SK-N-SH treated with all-trans-retinoic acid at 6 μM for 48 hours (cell line): ENCODE results near the gene MEIOC.

Source experiments
- ATAC-seq: fragments of 200-7000 bp; cut with Tn5 transposase; 3 replicates; pipeline ENCODE4 v1.9.1; 2020; ENCODE audit warnings: mild to moderate bottlenecking, moderate library complexity
- ARNTL ChIP-seq: fragments of 450-650 bp; formaldehyde crosslinking; IDR thresholded peaks from 2 replicates; pipeline ENCODE4 v1.5.0; 2020; ENCODE audit warnings: low read depth, mild to moderate bottlenecking, moderate library complexity, borderline replicate concordance
- BACH2 ChIP-seq: fragments of 250-450 bp; sonication (Bioruptor Pico); IDR thresholded peaks from 2 replicates; pipeline ENCODE4 v1.9.0; 2021; ENCODE audit warnings: mild to moderate bottlenecking, borderline replicate concordance
- CREB5 ChIP-seq: fragments of 250-450 bp; sonication (Bioruptor Pico); IDR thresholded peaks from 2 replicates; pipeline ENCODE4 v1.5.1; 2020; ENCODE audit warnings: low read depth, mild to moderate bottlenecking, moderate library complexity
- CSDC2 ChIP-seq: fragments of 250-450 bp; sonication (Bioruptor Pico); IDR thresholded peaks from 2 replicates; pipeline ENCODE4 v1.5.0; 2020; ENCODE audit warnings: mild to moderate bottlenecking, moderate library complexity
- ESRRG ChIP-seq: fragments of 250-450 bp; sonication (Bioruptor Pico); IDR thresholded peaks from 2 replicates; pipeline ENCODE4 v1.6.1; 2021; ENCODE audit warnings: mild to moderate bottlenecking
- ISL1 ChIP-seq: fragments of 250-450 bp; sonication (Bioruptor Pico); IDR thresholded peaks from 2 replicates; pipeline ENCODE4 v2.1.2; 2022; ENCODE audit warnings: mild to moderate bottlenecking, moderate library complexity
- OSR1 ChIP-seq: fragments of 250-450 bp; sonication (Bioruptor Pico); IDR thresholded peaks from 2 replicates; pipeline ENCODE4 v1.8.0; 2022; ENCODE audit warnings: moderate library complexity, mild to moderate bottlenecking, inconsistent platforms
- POU6F1 ChIP-seq: fragments of 250-450 bp; sonication (Bioruptor Pico); IDR thresholded peaks from 2 replicates; pipeline ENCODE4 v1.8.0; 2021; ENCODE audit warnings: low read depth, mild to moderate bottlenecking, moderate library complexity, borderline replicate concordance
- PPARA ChIP-seq: fragments of 250-450 bp; sonication (Bioruptor Pico); IDR thresholded peaks from 2 replicates; pipeline ENCODE4 v1.5.0; 2020; ENCODE audit warnings: mild to moderate bottlenecking, borderline replicate concordance
- RARB ChIP-seq: fragments of 250-450 bp; sonication (Bioruptor Pico); IDR thresholded peaks from 2 replicates; pipeline ENCODE4 v1.8.0; 2021; ENCODE audit warnings: mild to moderate bottlenecking, moderate library complexity
- SNAI2 ChIP-seq: fragments of 250-450 bp; sonication (Bioruptor Pico); IDR thresholded peaks from 2 replicates; pipeline ENCODE4 v1.5.0; 2020; ENCODE audit warnings: mild to moderate bottlenecking, moderate library complexity
- TCF4 ChIP-seq: fragments of 250-450 bp; sonication (Bioruptor Pico); IDR thresholded peaks from 2 replicates; pipeline ENCODE4 v1.8.0; 2021; ENCODE audit warnings: mild to moderate bottlenecking, moderate library complexity, borderline replicate concordance
- TOX ChIP-seq: fragments of 250-450 bp; sonication (Bioruptor Pico); IDR thresholded peaks from 2 replicates; pipeline ENCODE4 v1.8.0; 2021; ENCODE audit warnings: mild to moderate bottlenecking, moderate library complexity, borderline replicate concordance
- ZC3H10 ChIP-seq: fragments of 250-450 bp; sonication (Bioruptor Pico); IDR thresholded peaks from 2 replicates; pipeline ENCODE4 v1.5.1; 2021; ENCODE audit warnings: mild to moderate bottlenecking, moderate library complexity
- ZFP3 ChIP-seq: fragments of 250-450 bp; sonication (Bioruptor Pico); IDR thresholded peaks from 2 replicates; pipeline ENCODE4 v1.5.0; 2020; ENCODE audit warnings: mild to moderate bottlenecking, moderate library complexity
- ZFP30 ChIP-seq: fragments of 450-650 bp; formaldehyde crosslinking; IDR thresholded peaks from 2 replicates; pipeline ENCODE4 v1.5.0; 2022; ENCODE audit warnings: mild to moderate bottlenecking, moderate library complexity
- ZNF565 ChIP-seq: fragments of 450-650 bp; formaldehyde crosslinking; conservative IDR thresholded peaks from 2 replicates; pipeline ENCODE4 v1.5.0; 2020; ENCODE audit warnings: low read depth, mild to moderate bottlenecking, moderate library complexity
- ZNF70 ChIP-seq: fragments of 450-650 bp; formaldehyde crosslinking; IDR thresholded peaks from 2 replicates; pipeline ENCODE4 v1.5.0; 2020; ENCODE audit warnings: mild to moderate bottlenecking, moderate library complexity
- ZNF8 ChIP-seq: fragments of 450-650 bp; formaldehyde crosslinking; IDR thresholded peaks from 2 replicates; pipeline ENCODE4 v1.5.0; 2020; ENCODE audit warnings: mild to moderate bottlenecking, moderate library complexity
- TF ChIP-seq, protein P1 (sequence below): fragments of 250-450 bp; sonication (Bioruptor Pico); IDR thresholded peaks from 2 replicates; pipeline ENCODE4 v1.8.0; 2020; ENCODE audit warnings: mild to moderate bottlenecking, moderate library complexity, borderline replicate concordance
- TF ChIP-seq, protein P2 (sequence below): fragments of 250-450 bp; sonication (Bioruptor Pico); IDR thresholded peaks from 2 replicates; pipeline ENCODE4 v1.5.1; 2021; ENCODE audit warnings: mild to moderate bottlenecking, moderate library complexity
- TF ChIP-seq, protein P3 (sequence below): fragments of 250-450 bp; sonication (Bioruptor Pico); IDR thresholded peaks from 2 replicates; pipeline ENCODE4 v1.5.0; 2020; ENCODE audit warnings: mild to moderate bottlenecking, moderate library complexity

MEIOC gene

GRCh38 chr17:44623070-44623725 is 33.1 kb upstream of the MEIOC start:
- ATAC-seq = no peak
- TF ChIP-seq ZFP30 (CRISPR knock-in tag) (no peak), TCF4 (CRISPR knock-in tag) (no peak), SNAI2 (CRISPR knock-in tag) (no peak), CSDC2 (CRISPR knock-in tag) (no peak), ESRRG (no peak), RARB (CRISPR knock-in tag) (no peak), TOX (no peak), CREB5 (CRISPR knock-in tag) (no peak), ZC3H10 (CRISPR knock-in tag) (no peak), ZNF565 (CRISPR knock-in tag) (no peak), POU6F1 (no peak), ISL1 (no peak), ZFP3 (CRISPR knock-in tag) (no peak)
- TF ChIP-seq, protein P1, sequence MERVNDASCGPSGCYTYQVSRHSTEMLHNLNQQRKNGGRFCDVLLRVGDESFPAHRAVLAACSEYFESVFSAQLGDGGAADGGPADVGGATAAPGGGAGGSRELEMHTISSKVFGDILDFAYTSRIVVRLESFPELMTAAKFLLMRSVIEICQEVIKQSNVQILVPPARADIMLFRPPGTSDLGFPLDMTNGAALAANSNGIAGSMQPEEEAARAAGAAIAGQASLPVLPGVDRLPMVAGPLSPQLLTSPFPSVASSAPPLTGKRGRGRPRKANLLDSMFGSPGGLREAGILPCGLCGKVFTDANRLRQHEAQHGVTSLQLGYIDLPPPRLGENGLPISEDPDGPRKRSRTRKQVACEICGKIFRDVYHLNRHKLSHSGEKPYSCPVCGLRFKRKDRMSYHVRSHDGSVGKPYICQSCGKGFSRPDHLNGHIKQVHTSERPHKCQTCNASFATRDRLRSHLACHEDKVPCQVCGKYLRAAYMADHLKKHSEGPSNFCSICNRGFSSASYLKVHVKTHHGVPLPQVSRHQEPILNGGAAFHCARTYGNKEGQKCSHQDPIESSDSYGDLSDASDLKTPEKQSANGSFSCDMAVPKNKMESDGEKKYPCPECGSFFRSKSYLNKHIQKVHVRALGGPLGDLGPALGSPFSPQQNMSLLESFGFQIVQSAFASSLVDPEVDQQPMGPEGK (CRISPR knock-in tag) = no peak
- TF ChIP-seq, protein P2, sequence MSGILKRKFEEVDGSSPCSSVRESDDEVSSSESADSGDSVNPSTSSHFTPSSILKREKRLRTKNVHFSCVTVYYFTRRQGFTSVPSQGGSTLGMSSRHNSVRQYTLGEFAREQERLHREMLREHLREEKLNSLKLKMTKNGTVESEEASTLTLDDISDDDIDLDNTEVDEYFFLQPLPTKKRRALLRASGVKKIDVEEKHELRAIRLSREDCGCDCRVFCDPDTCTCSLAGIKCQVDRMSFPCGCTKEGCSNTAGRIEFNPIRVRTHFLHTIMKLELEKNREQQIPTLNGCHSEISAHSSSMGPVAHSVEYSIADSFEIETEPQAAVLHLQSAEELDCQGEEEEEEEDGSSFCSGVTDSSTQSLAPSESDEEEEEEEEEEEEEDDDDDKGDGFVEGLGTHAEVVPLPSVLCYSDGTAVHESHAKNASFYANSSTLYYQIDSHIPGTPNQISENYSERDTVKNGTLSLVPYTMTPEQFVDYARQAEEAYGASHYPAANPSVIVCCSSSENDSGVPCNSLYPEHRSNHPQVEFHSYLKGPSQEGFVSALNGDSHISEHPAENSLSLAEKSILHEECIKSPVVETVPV (CRISPR knock-in tag) = no peak

DNA sequence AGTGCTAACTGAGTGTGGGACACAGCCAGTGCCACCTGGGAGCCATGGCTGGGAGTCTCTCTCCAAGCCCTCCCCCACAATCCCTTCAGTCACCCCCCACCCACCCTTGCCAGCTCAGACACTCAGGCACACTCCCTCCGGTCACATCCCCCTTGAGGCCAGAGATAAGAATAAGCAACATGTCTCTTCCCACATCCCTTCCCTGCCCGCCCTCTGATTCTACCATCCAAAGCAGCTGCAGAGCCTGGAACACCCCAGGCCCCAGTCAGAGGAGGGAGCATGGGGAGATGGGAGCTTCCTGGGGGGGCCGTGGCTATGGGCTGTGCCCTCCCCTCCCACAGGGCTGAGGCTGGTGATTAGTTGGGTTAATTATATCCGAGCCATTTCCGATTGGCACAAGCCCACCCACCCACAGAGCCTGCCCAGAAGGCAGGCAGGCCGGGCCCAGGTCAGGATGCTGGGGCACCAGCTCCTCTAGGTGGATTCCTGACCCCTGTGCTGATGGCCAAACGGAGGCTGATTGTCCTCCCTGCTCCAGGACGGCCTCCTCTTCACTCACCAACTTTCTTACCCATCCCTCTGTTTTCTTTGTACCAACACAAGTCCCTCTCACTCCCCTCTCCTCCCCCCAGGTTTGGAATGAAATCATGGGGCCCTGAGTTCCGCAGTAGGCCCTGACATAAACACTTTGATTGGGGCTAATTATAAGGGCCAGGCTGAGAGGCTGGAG is 28.6 kb upstream of the MEIOC start:
- TF ChIP-seq POU6F1 (no peak), ESRRG (no peak), ZFP3 (CRISPR knock-in tag) (no peak), PPARA (CRISPR knock-in tag) (no peak), ZFP30 (CRISPR knock-in tag) (no peak), SNAI2 (CRISPR knock-in tag) (no peak), TCF4 (CRISPR knock-in tag) (no peak), TOX (no peak), ZNF8 (CRISPR knock-in tag) (no peak), ISL1 (no peak), BACH2 (CRISPR knock-in tag) (no peak), ZC3H10 (CRISPR knock-in tag) (no peak), ZNF70 (CRISPR knock-in tag) (no peak), ARNTL (CRISPR knock-in tag) (no peak), OSR1 (CRISPR knock-in tag) (no peak)
- TF ChIP-seq, protein P3, sequence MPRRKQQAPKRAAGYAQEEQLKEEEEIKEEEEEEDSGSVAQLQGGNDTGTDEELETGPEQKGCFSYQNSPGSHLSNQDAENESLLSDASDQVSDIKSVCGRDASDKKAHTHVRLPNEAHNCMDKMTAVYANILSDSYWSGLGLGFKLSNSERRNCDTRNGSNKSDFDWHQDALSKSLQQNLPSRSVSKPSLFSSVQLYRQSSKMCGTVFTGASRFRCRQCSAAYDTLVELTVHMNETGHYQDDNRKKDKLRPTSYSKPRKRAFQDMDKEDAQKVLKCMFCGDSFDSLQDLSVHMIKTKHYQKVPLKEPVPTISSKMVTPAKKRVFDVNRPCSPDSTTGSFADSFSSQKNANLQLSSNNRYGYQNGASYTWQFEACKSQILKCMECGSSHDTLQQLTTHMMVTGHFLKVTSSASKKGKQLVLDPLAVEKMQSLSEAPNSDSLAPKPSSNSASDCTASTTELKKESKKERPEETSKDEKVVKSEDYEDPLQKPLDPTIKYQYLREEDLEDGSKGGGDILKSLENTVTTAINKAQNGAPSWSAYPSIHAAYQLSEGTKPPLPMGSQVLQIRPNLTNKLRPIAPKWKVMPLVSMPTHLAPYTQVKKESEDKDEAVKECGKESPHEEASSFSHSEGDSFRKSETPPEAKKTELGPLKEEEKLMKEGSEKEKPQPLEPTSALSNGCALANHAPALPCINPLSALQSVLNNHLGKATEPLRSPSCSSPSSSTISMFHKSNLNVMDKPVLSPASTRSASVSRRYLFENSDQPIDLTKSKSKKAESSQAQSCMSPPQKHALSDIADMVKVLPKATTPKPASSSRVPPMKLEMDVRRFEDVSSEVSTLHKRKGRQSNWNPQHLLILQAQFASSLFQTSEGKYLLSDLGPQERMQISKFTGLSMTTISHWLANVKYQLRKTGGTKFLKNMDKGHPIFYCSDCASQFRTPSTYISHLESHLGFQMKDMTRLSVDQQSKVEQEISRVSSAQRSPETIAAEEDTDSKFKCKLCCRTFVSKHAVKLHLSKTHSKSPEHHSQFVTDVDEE (CRISPR knock-in tag) = no peak
- TF ChIP-seq, protein P2 (CRISPR knock-in tag) = no peak
- TF ChIP-seq, protein P1 (CRISPR knock-in tag) = no peak
- no peak for ATAC-seq
